HuH-7.5 (cell line): Measurements from ENCODE around the gene SYT1.
"Not testable (repeated sequence)": the region's sequence is repeated elsewhere in the genome, so short reads cannot be mapped to it uniquely, and the experiment has no call there.

Source experiments
- DNase-seq: peaks from one replicate; pipeline ENCODE4 v3.0.0; 2011; ENCODE audit warnings: low spot score

The SYT1 gene

GRCh38 chr12:79141776-79142175 lies 277.2 kb downstream of the SYT1 start:
- DNase-seq: no peak

- DNase-seq: no peak
Measured at GRCh38 chr12:79143803-79144202, 279.2 kb downstream of the SYT1 start.

GRCh38 chr12:79151956-79152355 lies 287.4 kb downstream of the SYT1 start:
- DNase-seq: no peak

- no peak for DNase-seq
Measured at GRCh38 chr12:79155683-79156082, 291.1 kb downstream of the SYT1 start.

- no peak for DNase-seq
Measured at GRCh38 chr12:79156846-79157463, 292.4 kb downstream of the SYT1 start.

GRCh38 chr12:79161249-79161934 lies 296.8 kb downstream of the SYT1 start:
- no peak for DNase-seq

- DNase-seq: no peak
Measured at GRCh38 chr12:79162147-79162772, 297.7 kb downstream of the SYT1 start.

- DNase-seq: no peak
Measured at GRCh38 chr12:79162948-79163347, 298.4 kb downstream of the SYT1 start.

- DNase-seq: no peak
Measured at GRCh38 chr12:79164890-79165289, 300.3 kb downstream of the SYT1 start.

GRCh38 chr12:79168687-79169086 lies 304.1 kb downstream of the SYT1 start:
- no peak for DNase-seq

GRCh38 chr12:79174626-79175025 lies 310.1 kb downstream of the SYT1 start:
- DNase-seq: no peak

GRCh38 chr12:79183003-79183402 lies 318.4 kb downstream of the SYT1 start:
- DNase-seq: no peak

- no peak for DNase-seq
Measured at GRCh38 chr12:79183926-79184325, 319.4 kb downstream of the SYT1 start.

- DNase-seq: no peak
Measured at GRCh38 chr12:79186506-79186905, 321.9 kb downstream of the SYT1 start.

GRCh38 chr12:79187032-79187431 lies 322.5 kb downstream of the SYT1 start:
- DNase-seq: no peak

- DNase-seq: no peak
Measured at GRCh38 chr12:79191391-79191790, 326.8 kb downstream of the SYT1 start.

GRCh38 chr12:79194595-79194994 lies 330.0 kb downstream of the SYT1 start:
- no peak for DNase-seq

GRCh38 chr12:79199166-79199565 lies 334.6 kb downstream of the SYT1 start:
- no peak for DNase-seq

GRCh38 chr12:79200176-79200575 lies 335.6 kb downstream of the SYT1 start:
- DNase-seq: no peak

- DNase-seq: no peak
Measured at GRCh38 chr12:79203058-79203647, 338.6 kb downstream of the SYT1 start.

- DNase-seq: no peak
Measured at GRCh38 chr12:79206871-79207270, 342.3 kb downstream of the SYT1 start.

- not testable (repeated sequence) for DNase-seq
Measured at GRCh38 chr12:79210403-79210802, 345.8 kb downstream of the SYT1 start.

GRCh38 chr12:79217306-79217705 lies 352.7 kb downstream of the SYT1 start:
- DNase-seq: no peak
